Stimulated activated CD8-positive, alpha-beta memory T cell treated with anti-CD3 and anti-CD28 coated beads, Interleukin-15, amount 100 ng/mL, for 1 hour (primary cell): Measurements from ENCODE around the gene MRPS22.
A peak's percentile ranks its signal among the peaks of the same experiment; 100 is the strongest.
"Not testable (repeated sequence)": the region's sequence is repeated elsewhere in the genome, so short reads cannot be mapped to it uniquely, and the experiment has no call there.

Source experiments
- DNase-seq: peaks from one replicate; pipeline ENCODE4 v3.0.0-alpha.2; 2020; ENCODE audit warnings: low read depth

The MRPS22 gene

DNA sequence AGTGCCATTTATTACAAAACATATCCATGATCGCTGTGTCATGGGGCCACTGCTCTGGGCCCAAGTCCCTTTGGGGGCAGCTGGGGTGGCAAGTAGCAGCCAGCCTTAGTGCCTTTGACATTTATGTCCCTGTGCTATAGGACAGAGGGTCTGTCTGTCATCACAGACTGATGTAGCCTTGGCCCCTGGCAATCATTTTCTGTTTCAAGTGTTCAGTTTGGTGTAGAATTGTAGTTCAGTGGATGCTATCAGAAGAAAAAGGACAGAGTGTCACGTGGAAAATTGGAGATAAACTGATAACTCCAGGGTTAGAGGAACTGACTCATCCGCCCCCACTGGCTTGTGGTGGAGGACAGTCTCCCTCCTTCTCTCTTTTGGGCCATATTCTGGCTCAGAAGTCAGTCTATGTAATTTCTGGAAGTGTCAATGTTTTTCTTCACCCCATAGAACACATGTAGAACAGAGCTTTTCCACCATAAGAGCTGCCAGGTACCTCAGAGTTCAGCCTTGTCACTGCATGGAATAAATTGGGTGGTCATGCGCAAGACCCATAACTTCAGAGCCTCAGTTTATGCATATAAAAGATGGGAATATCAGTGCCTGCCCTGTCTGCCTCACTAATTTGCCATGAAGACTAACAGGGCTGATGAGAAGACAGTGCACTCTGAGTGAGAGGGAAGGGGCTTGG is 4.5 kb upstream of the MRPS22 start:
- DNase-seq: no peak

DNA sequence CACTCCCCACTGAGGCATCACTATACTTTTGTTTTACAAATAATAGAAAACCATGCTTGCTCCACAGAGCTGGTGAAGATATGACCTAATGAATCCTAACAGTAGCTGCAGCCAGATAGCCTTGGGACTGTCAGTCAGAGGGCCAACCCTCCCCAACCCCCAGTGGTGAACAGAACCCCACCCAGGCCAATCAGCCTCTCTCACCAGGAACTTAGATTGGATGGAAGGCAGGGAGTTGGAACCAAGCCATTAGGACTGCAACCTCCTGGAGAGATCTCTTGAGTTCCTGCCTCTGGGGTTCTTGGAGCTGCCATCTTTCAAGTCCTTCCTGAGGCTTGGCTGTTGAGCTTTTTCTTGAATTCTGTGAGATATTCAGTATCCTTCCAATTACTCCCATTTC is 3.0 kb upstream of the MRPS22 start:
- DNase-seq: no peak

DNA sequence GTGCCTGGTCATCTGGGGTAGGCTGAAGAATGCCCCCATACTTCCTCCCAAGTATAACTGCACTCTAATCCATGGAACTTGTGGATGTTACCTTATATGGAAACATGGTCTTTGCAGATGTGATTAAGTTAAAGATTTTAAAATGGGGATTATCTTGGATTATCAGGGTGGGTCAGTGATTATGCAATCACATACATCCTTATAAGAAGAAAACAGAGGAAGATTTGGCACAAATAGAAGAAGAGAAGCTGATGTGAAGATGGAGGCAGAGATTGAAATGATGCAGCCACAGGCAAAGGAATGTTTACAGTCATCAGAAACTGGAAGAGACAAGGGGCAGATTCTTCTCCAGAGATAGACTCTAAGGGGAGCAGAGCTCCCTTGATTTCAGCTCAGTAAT is 1.8 kb upstream of the MRPS22 start:
- DNase-seq: no peak

DNA sequence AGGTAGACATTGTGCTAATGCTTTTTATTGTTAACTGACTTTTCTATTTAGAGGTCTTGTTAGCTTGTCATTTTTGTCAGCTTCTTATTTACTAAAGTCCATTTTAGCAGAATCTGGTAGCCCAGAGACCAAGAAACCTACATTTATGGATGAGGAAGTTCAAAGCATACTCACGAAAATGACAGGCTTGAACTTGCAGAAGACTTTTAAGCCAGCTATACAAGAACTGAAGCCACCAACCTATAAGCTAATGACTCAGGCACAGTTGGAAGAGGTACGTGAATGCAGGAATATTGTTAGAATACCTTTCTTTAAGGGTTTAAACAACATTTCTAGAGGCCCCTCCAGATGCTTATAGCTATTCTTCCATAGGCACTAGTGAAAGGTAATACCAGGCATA is 3.0 kb downstream of the MRPS22 start:
- DNase-seq: no peak

DNA sequence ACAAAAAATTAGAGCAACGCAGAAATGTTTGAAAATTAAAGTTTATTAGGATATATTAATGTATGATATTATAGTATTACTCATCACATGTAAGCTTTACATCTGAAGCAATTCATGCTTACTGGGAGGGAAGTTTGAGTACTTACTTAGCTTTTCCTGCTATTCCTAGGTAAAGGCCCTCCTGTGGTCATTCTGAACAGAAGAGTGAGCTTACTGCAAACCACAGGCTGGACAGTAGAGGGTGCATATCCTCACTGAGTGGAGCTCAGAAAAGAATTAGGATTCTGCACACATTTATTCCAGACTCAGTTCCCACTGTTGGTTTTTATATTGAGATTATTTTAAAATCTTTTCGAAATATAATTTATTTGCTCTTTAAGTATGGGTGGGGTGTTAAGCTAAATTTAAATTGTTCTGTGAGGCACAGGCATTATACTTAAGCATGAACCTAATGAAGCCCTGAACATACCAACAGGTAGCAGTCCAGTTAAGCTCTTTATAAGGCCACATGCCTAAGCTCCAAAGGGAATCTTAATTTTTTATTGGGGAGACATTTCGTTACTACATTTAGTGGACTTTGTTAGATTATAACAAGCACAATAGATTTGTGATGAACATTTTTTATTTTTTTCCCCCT is 10.2 kb downstream of the MRPS22 start:
- no peak for DNase-seq

DNA sequence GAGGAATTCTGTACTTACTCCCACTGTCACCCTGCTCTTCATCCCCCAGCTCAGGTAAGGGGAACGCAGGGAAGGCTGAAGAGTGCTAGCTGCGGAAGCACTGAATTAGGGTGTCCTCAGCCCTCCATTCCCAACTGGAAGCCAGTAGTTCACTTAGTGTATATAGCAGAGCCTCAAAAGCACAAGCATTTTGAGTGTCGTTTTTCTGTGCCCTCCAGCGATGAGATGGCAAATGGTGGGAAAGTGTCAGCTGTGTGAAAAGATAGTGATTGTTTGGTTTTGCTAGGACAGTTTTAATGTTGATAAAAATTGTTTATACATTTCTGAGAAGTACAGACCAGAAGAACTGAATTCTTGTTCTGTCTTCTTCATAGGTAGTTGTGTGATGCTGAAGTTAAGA is 10.8 kb downstream of the MRPS22 start:
- DNase-seq: no peak

DNA sequence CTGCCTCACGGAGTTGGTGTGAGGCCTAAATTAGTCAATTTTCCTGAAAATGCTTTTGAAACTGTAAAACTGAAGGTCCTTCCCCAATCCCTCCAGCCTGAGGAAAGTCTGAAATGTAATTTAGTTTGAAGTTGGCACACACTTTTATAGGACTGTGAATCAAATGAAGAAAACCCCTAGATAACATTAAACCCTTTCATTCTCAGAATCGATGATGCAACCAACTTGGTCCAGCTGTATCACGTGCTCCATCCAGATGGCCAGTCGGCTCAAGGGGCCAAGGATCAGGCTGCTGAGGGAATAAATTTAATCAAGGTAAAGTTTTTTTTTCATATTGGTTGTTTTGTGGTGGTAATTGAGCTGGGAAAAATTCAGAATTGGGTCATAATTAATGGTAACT is 11.7 kb downstream of the MRPS22 start:
- no peak for DNase-seq

DNA sequence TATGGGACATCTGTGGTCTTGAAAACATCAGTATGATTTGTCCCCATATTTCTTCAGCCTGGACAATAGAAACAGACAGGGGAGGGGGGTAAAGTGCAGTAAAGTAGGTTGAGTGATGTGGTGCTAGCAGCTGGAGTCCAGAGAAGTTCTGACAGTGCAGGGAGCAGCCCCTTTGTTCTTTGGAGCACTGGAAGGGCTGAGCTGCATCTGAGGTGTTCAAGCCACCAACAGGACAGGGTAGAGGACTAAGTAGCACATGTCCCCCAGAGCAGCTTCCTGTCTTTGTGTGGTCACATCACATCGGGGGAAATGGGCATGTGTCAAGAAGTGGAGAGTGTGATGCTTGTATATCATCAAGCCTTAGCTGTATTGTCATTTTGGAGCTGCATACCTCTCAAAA is 12.1 kb downstream of the MRPS22 start:
- no peak for DNase-seq

DNA sequence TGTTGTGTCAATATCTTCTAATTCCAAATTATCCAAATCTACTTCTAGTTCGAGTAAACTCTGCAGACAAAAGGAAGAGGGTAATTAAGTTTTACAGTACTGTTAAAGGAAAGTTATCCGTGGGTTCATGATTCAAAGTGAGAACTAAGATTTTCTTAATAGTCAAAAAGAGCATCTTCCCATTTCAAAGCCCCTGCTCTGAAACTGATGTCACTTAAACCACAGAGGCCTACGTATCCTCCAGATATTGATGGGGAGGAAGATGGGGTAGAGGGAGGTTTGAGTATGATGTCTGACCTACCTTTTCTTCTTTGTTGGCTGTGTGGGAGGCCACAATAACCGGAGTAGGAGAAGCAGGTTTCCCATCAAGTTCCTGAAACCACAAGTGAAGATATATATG is 14.1 kb downstream of the MRPS22 start:
- DNase-seq: no peak

DNA sequence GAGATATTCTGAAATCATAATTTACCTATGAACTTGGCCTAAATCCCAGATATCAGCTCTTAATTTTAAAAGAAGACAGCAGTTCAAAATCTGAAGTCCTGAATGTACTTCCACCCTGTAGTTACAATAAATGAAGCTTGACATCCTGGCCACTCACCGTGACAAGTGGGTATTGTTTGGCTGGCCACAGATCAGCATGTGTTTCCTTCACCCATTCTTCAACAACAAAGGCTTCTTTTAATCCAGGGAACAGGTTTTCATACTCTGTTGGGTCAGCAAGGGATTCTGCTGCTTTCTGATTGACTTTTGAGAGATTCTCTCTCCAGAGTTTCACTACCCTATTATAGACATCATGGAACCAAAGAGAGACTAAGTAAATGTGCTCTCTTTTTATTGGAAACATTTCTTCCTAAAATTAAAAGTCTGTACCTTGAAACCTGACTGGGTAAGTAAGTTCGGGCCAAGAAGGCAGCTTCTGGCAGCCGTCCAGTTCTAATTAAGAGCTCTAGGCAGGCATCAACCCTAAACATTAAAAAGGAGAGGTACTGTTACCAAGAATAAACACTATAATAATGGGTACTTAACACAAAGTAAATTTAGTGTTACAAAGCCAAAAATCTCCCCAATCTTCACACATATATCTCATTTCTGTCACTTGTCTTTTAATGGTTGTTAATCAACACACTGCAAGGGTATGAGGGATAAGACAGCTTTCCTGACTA is 15.2 kb downstream of the MRPS22 start:
- no peak for DNase-seq

DNA sequence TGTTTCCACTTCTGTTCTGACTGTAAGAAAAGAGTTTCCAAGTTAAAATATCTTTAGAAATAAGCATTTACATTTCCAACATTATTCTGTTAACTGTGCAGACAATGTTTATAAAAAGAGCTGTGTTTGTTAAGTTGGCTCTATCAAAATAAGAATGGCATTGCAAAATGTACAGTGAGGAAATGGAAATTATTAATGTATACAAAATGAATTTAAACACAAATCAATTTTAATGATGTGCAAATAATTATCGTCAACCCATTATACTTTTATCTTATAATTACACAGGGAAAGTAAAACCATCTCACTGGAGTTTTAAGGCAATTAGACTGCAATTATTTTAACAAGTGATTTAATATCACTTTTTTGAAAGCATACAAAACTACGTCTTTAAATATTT is 17.5 kb downstream of the MRPS22 start:
- no peak for DNase-seq

DNA sequence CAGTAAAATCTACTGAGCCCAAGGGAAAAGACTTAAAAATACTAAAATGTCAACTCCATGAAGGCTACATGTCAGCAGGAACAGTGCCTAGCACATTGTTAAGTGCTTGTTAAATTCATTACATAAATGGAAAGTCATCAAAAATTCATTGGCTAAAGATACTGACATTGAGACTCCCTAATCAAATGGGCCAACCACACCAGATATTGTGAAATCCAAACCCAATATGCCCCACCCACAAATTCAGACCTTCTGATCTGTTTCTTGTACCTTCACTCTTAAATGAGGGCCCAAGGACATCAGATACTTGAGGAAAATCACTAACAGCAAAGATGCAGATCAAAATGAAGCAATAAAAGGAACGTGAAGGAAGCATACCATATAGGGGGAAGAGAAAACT is 20.7 kb downstream of the MRPS22 start:
- no peak for DNase-seq

DNA sequence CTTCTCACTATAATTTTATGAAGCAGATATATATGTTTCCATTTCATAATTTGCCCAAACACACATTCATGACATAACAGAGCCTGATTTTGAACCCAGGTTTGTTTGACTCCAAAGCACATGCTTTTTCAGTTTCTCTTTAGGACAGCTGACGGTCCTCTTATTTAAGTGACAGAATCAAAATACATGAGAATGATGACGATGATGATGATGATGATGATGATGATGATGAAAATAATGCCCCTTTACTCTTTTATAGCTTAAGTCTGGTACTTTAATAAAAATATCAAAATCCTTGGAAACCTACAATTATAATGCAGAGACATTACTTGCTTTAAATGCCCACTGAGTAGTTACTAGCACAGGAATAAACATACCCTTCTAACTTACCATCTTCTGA is 30.3 kb downstream of the MRPS22 start:
- no peak for DNase-seq

DNA sequence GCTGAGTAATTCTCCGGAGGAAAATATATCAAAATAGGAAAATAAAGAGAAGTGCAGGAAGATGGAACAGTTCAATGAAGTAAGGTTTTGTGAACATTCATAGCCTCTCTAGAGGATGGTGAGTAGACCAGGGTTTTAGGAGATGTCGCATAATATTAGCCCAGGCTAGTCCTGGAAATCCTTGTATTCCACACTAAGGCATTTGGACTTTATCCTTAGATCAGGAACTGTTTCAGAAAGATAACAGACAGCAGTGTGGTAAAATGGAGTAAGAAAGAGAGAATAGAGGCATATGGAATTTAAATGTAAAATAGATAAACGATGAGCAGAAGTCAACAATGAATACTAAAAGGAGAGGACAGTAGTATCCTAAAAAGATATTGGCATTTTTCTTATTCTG is 33.6 kb downstream of the MRPS22 start:
- DNase-seq: no peak

DNA sequence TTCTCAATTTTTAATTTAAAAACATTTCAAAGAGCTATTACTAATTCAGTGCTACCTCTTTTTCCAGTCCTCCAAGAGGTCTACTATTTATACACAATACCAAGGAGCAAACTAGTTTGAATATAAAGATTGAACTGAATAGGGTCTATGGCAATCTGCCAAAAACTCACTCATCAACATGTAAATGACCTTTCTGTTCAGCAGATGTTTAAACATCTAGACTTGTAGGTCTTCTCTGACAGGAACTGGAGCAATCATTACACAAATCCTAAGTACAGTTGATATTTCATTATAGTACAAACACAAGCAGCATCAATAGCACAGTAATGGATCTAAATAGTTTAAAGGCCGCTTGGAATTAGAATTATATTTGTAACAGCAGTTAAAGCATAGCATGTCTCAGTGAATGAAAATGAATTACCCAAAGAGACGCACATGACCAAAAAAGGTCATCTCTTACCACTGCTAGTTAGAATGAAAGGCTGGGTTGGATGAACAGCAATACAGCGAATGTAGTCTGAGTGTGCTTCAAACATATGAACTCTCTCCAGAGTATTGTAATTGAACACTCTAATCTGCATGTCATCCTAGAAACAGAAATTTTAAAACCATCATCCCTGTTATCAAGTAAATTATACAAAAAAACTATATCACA is 34.9 kb downstream of the MRPS22 start:
- DNase-seq: no peak

DNA sequence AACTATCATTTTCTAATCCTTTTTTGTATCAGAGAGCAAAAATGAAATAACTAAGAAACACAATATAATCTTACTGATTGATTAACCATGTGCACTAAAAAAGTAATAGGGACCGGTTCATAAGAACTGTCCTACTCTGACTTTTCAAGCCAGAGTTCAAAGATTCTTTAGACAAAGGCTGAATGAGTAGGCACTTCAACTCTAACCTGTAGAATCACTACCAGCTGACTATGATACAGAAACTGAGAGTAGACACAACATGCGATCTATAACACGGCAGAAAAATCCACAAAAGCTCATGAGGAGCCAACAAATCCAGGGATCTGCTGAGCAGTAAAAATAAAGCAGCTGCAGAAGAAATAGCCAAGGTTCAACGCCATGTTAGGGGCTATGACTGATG is 36.8 kb downstream of the MRPS22 start:
- DNase-seq: no peak

DNA sequence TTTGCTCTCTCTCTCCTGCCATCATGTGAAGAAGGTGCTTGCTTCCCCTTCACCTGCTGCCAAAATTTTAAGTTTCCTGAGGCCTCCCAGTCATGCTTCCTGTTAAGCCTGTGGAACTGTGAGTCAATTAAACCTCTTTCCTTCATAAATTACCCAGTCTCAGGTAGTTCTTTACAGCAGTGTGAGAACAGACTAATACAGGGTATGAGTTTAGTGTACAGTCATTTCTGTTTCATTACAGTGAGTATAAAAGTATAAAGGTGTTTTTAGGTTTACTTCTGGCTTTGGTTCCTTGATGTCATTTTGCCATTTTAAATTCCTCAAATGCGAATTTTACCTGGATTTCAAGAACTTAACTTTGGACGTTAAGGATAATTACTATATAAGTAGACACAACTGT is 38.5 kb downstream of the MRPS22 start:
- not testable (repeated sequence) for DNase-seq

DNA sequence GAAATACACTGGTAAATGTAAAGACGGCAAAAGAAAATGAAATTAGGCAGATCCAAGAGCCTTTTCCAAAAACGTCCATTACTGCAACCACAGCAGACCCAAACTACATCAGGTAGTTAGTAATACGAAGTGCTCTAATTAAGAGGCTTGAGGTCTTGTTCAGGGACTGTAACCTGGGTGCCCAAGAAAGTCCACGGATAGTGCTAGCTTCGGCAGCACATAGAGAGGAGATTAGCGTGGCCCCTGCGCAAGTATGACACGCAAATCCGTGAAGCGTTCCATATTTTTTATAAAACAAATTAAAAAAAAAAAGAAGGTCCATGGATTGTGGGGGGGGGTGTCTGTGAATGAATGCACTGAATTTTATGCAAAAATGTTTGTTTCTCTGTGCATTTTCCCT is 44.3 kb downstream of the MRPS22 start:
- DNase-seq: no peak

DNA sequence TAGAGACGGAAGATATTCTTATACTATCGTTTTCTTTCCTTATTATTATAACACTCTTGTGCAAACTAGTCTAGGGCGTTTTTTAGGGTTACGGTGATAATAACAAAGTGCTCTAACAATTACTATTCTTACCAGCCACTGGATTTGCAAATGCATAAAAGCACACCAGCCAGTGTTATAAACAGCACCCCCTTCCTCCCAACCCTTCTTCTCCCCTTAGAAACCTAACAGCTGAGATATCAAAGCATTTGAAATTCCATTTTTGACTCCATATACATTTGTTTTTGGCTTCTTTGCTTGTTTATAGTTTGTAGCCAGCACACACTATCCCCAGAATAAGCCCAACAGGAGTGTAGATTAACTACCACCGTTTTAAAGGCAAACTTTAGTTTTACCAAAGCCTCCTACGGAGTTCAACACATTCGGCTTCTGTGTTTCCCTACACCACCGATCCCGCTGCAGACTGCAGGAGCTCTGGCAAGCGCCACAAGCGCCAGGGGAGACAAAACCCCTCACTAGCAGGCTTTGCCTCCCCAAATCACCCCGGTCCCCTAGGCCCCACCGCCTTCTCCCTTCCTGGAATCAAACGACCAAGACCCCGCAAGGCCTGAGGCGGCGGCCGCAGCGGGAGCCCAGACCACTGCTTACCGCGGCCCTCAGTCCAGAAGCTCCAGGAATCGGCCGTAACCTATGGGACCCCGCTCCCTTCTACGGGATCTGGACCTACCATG is 45.2 kb downstream of the MRPS22 start:
- no peak for DNase-seq

DNA sequence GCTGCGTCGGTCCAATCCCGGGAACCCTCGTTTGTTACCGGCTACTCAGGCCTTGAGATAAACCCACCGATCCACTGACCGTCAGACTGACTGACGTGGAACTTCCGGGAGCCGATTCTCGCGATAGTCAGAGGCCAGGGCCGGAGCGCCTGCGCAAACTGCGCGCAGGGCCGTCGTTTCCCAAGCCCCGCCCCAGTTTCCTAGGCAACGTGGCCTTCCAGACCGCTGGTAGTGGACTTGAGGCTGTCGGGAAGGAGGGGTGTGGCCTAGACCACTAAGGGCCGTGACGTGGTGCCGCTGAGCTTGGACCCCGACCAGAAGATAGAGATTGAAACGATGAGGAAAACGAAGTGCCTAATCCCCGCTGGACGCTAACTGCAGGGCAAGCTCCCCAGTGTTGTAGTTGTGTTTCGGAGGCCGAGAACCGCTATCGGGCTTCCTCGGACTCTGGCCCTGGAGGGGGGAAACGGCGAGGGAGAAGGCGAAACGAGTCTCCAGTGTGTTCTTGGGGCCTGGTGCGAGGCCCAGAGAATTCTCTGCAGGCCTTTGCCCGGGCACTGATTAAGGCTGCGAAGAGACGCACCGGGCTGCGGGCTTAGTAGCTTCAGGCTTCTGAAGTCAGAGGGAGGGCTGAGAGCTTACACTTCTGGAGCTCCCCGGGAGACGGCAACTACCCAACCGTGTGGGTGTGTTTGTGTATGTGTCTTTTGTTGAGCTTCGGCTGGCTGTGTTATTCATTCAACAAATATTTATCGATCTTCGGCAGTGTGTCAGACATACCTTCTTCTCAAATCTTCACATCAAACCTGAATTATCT is 45.9 kb downstream of the MRPS22 start, which contains the start of gene COPB2:
TSS of gene COPB2 (minus strand) at position 96 of the 817 bp plus-strand sequence. CDS start 97 bp downstream, outside the sequence.
- DNase-seq: peak; percentile 95

DNA sequence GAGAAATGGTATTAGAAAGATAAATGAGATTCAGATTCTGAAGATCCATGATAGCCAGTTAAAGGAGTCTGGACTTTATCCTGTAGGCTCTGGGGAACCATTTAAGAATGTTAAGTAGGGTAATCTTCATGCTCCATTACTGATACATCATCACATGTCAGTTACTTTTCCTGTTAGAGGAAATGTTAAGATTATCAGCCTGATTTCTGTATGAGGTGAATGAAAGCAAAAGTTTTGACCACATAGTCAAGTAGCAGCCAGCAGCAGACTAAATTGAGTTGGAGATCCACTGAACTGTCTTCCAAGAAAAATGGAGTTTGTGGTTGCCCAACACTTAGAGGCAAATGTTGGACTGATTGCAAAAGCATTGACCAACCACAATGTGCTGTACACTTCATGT is 50.3 kb downstream of the MRPS22 start:
- DNase-seq: no peak
